A549 (cell line): ENCODE data around the gene OR8B8.
"Not testable (repeated sequence)": the region's sequence is repeated elsewhere in the genome, so short reads cannot be mapped to it uniquely, and the experiment has no call there.

Experiments used
- CBX2 ChIP-seq: fragments of 200-600 bp; sonication (generic); IDR thresholded peaks from 2 replicates; pipeline ENCODE4 v1.6.1; 2016; ENCODE audit warnings: low read depth, mild to moderate bottlenecking, borderline replicate concordance
- CTCF ChIP-seq: fragments of >200 bp; sonication (Bioruptor Twin); formaldehyde crosslinking; IDR thresholded peaks from 3 replicates; pipeline ENCODE4 v1.5.1; 2016
- EHMT2 ChIP-seq: fragments of 200-600 bp; sonication (generic); IDR thresholded peaks from 2 replicates; pipeline ENCODE4 v1.6.1; 2016; ENCODE audit warnings: antibody characterized with exemption, low read depth, mild to moderate bottlenecking, moderate library complexity
- JUNB ChIP-seq: fragments of >200 bp; sonication (Bioruptor Twin); formaldehyde crosslinking; IDR thresholded peaks from 2 replicates; pipeline ENCODE4 v1.6.1; 2016
- MAZ ChIP-seq: fragments of 150-350 bp; IDR thresholded peaks from 2 replicates; pipeline ENCODE4 v1.6.1; 2014; ENCODE audit warnings: antibody characterized with exemption, low read depth, low read length, borderline replicate concordance
- REST ChIP-seq: fragments of 200-600 bp; sonication (generic); IDR thresholded peaks from 2 replicates; pipeline ENCODE4 v1.6.1; 2016; ENCODE audit warnings: antibody characterized with exemption, mild to moderate bottlenecking, moderate library complexity

- not testable (repeated sequence) for TF ChIP-seq EHMT2, MAZ, REST, CBX2, JUNB, CTCF
Measured at GRCh38 chr11:124403186-124403585, 42.3 kb downstream of the OR8B8 start.
